HFF-Myc (cell line): ENCODE results near the gene DCUN1D4.

Experiments used
- DNase-seq: peaks from one replicate; pipeline ENCODE4 v3.0.0-alpha.2; 2011; ENCODE audit warnings: low read depth; ENCODE audit errors: extremely low read depth
- H3K4me3 ChIP-seq: replicated peaks from 2 replicates; pipeline ENCODE4 v1.5.1; 2011; ENCODE audit warnings: low read depth, mild to moderate bottlenecking, control low read depth, low read length
- CTCF ChIP-seq: IDR thresholded peaks from 2 replicates; pipeline ENCODE4 v1.5.1; 2012; ENCODE audit warnings: mild to moderate bottlenecking, low read depth, low read length, control low read depth; ENCODE audit errors: missing control alignments

The DCUN1D4 gene

GRCh38 chr4:51851937-51852290, 9.0 kb downstream of the DCUN1D4 start:
- TF ChIP-seq CTCF: no peak
- no peak overlapping the region for H3K4me3 ChIP-seq
- no peak for DNase-seq

- H3K4me3 ChIP-seq: no peak overlapping the region
- DNase-seq: no peak
- TF ChIP-seq CTCF: no peak
Observed at GRCh38 chr4:51853027-51853682, 10.2 kb downstream of the DCUN1D4 start.

GRCh38 chr4:51855270-51855669, 12.3 kb downstream of the DCUN1D4 start:
- no peak for TF ChIP-seq CTCF
- DNase-seq: no peak
- H3K4me3 ChIP-seq: no peak overlapping the region

GRCh38 chr4:51855751-51856150, 12.8 kb downstream of the DCUN1D4 start:
- DNase-seq: no peak
- no peak overlapping the region for H3K4me3 ChIP-seq
- TF ChIP-seq CTCF: no peak

GRCh38 chr4:51858605-51859202, 15.8 kb downstream of the DCUN1D4 start:
- no peak for TF ChIP-seq CTCF

GRCh38 chr4:51859476-51860031, 16.6 kb downstream of the DCUN1D4 start:
- no peak for TF ChIP-seq CTCF
- no peak for DNase-seq
- H3K4me3 ChIP-seq: no peak overlapping the region

More at GRCh38 chr4:51858605-51859202, 15.8 kb downstream of the DCUN1D4 start:
- DNase-seq: no peak
- no peak overlapping the region for H3K4me3 ChIP-seq
